Erythroblast (primary cell): Measurements from ENCODE around the gene RPA4.

ENCODE experiments used
- GATA1 ChIP-seq: IDR thresholded peaks from 2 replicates; pipeline ENCODE4 v1.6.1; 2011; ENCODE audit warnings: low read depth, mild to moderate bottlenecking, control low read depth, low read length, moderate library complexity
- POLR2A ChIP-seq: IDR thresholded peaks from 2 replicates; pipeline ENCODE4 v1.6.1; 2011; ENCODE audit warnings: mild to moderate bottlenecking, low read length

- TF ChIP-seq POLR2A (no peak), GATA1 (no peak)
Observed at GRCh38 chrX:96929036-96929435, 45.3 kb downstream of the RPA4 start.
